HG03039 (cell line): ENCODE data around the gene SLC35B4.

Experiments
- ATAC-seq: cut with Tn5 transposase; IDR thresholded peaks from one replicate; pipeline ENCODE4 v1.9.1; 2021; ENCODE audit warnings: mild to moderate bottlenecking, moderate library complexity; ENCODE audit not compliant: unreplicated experiment

The SLC35B4 gene

GRCh38 chr7:134332892-134333291, 16.2 kb upstream of the SLC35B4 start:
- ATAC-seq: no peak

GRCh38 chr7:134331393-134331792, 14.7 kb upstream of the SLC35B4 start:
- no peak for ATAC-seq

- ATAC-seq: no peak
These were observed 14.2 kb upstream of the SLC35B4 start for GRCh38 chr7:134330974-134331373.

- ATAC-seq: no peak
These were observed 13.1 kb upstream of the SLC35B4 start for GRCh38 chr7:134329614-134330346.

GRCh38 chr7:134328900-134329299, 12.2 kb upstream of the SLC35B4 start:
- ATAC-seq: no peak

- ATAC-seq: peak; percentile 46
These were observed 11.2 kb upstream of the SLC35B4 start for GRCh38 chr7:134327896-134328295.

GRCh38 chr7:134324107-134324506, 7.4 kb upstream of the SLC35B4 start:
- no peak for ATAC-seq

- no peak for ATAC-seq
These were observed 3.5 kb upstream of the SLC35B4 start for GRCh38 chr7:134320201-134320600.

GRCh38 chr7:134318443-134318842, 1.7 kb upstream of the SLC35B4 start:
- no peak for ATAC-seq

- no peak for ATAC-seq
These were observed 704 bp upstream of the SLC35B4 start for GRCh38 chr7:134317434-134317833.

- no peak for ATAC-seq
These were observed 821 bp downstream of the SLC35B4 start for GRCh38 chr7:134315679-134316538.

GRCh38 chr7:134313543-134313942, 3.2 kb downstream of the SLC35B4 start:
- no peak for ATAC-seq

GRCh38 chr7:134312717-134313116, 4.0 kb downstream of the SLC35B4 start:
- no peak for ATAC-seq

- ATAC-seq: no peak
These were observed 4.9 kb downstream of the SLC35B4 start for GRCh38 chr7:134311807-134312206.

- no peak for ATAC-seq
These were observed 8.2 kb downstream of the SLC35B4 start for GRCh38 chr7:134308548-134308947.

- no peak for ATAC-seq
These were observed 9.4 kb downstream of the SLC35B4 start for GRCh38 chr7:134307320-134307719.

- ATAC-seq: no peak
These were observed 14.6 kb downstream of the SLC35B4 start for GRCh38 chr7:134302120-134302519.

GRCh38 chr7:134301592-134301991, 15.1 kb downstream of the SLC35B4 start:
- ATAC-seq: no peak

GRCh38 chr7:134300988-134301387, 15.7 kb downstream of the SLC35B4 start:
- no peak for ATAC-seq

GRCh38 chr7:134298902-134299683, 17.6 kb downstream of the SLC35B4 start:
- ATAC-seq: no peak

- ATAC-seq: no peak
These were observed 19.2 kb downstream of the SLC35B4 start for GRCh38 chr7:134297489-134297888.
